T-helper 1 cell treated with Interleukin-12 subunit alpha and Interleukin-12 subunit beta and Interleukin-4 antibody, amounts not matched to agents 30 ng/mL and 1 ng/mL, for 36 hours (primary cell): Measurements from ENCODE around the gene FAM186B. TPM values are rescaled to one million over a fixed set of nuclear protein-coding genes. Genes with fewer than 3 reads are reported as not detected.
"Not testable (repeated sequence)": the region's sequence is repeated elsewhere in the genome, so short reads cannot be mapped to it uniquely, and the experiment has no call there.

ENCODE experiments used
- intact Hi-C: fragments of 100-400 bp; cut with micrococcal nuclease; formaldehyde crosslinking; loops from one replicate; pipeline ENCODE4 v1.15.1; 2024
- total RNA-seq: library from RNA; stranded (reverse); gene quantifications from 2 replicates; pipeline ENCODE4 v1.2.3, GENCODE V29; 2022

The FAM186B gene, protein sequence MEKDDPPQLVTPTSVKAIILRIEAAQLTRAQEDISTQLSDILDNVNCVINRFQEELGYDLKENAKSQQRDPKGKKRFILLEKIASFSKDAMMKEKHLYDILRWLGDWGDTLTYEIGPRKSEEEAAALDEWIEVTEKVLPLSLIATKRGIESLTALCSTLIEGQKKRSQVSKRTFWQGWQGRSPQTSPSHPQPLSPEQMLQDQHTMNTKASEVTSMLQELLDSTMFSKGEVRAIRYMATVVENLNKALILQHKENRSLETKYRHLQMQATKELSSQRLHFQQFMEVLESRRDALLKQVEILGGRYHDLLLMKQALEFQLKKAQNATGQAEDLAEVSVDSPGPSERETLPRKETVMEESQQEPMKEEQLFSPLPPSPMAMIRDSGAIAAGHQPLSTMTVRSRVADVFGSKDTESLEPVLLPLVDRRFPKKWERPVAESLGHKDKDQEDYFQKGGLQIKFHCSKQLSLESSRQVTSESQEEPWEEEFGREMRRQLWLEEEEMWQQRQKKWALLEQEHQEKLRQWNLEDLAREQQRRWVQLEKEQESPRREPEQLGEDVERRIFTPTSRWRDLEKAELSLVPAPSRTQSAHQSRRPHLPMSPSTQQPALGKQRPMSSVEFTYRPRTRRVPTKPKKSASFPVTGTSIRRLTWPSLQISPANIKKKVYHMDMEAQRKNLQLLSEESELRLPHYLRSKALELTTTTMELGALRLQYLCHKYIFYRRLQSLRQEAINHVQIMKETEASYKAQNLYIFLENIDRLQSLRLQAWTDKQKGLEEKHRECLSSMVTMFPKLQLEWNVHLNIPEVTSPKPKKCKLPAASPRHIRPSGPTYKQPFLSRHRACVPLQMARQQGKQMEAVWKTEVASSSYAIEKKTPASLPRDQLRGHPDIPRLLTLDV
- total RNA-seq = 0.29 and 0.54 TPM in 2 replicates

DNA sequence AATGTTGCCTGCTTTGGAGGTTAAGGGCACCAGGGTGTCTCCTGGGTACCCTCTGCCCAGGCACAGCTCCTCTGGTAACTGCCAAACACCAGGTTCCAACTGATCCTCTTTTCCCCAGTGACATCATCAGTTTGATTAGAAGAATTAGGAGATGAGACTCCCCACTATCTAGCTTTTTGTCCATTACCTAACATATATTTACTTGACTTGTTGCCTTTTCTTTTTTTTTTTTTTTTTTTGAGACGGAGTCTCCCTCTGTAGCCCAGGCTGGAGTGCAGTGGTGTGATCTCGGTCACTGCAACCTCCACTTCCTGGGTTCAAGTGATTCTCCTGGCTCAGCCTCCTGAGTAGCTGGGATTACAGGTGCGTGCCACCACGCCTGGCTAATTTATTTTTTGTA, at the start of gene FAM186B:
FAM186B (minus strand) TSS at position 101 of the 400 bp plus-strand sequence. CDS start 162 bp downstream, outside the sequence.
- intact Hi-C loops = not testable (repeated sequence)

DNA sequence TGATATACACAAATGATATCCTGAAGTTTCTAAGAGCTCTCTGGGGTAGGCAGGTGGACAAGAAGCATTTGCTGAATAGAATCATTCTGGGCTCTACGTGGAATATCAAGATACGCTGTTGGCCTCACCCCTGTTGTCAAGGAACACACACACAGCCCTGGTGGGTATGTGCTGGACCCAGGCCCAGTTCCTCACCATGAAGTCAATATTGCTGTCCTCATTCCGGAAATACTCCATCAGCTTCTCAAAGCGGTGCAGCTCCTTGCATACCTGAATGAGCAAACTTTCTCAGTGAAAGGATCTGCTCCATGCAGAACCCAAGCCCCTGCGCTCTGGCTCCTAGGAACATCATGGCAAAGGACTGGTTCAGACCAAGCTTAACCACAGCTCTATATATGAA, 49.3 kb upstream of the FAM186B start:
- intact Hi-C loops = no loop called here

DNA sequence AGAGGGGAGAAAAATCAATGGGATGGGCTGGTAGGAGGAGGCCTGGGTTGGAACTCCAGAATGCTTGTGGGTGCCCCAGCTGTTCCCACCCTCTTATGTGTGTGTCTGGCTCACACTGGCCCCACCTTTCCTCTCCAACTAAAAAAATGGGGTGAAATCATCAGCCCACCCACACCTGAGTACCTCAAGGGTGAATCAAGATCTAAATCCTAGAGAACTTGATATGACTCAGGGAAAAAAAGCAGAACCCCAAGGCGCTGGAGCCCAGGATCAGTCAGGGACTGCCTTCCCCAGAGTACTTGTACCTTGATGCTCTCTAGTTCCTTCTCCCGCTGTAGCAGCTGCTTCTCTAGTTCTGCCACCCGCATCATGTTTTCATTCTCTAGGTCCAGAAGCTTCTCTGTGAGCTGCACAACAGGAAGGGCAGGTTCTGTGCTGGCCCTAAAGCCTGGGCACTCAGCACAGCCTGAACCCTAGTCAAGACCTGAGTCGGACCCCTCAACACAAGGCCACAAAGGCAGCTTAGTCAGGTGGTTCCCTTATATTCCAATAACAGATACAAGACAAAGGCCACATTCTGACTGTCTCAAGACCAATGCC, 47.6 kb upstream of the FAM186B start:
- intact Hi-C loops = no loop called here

- intact Hi-C loops = no loop called here
These were observed 46.4 kb upstream of the FAM186B start for GRCh38 chr12:49651855-49652254.

GRCh38 chr12:49649892-49650291, 44.5 kb upstream of the FAM186B start:
- intact Hi-C loops = no loop called here

- intact Hi-C loops = no loop called here
These were observed 44.0 kb upstream of the FAM186B start for GRCh38 chr12:49649445-49649844.

DNA sequence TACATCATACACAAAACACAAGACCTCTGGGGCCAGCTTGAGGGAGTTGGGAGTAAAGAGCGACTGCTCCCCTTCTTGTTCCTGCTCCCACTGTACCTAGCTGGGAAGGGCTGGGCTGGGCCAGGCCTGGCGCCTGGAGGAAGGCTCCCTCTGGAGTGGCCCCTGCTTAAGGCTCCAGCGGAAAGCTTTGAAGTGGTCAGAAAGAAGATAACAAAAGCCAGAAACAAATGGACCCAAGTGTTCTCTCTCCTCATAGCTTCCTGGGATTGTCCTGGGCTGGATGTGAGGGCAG, 43.2 kb upstream of the FAM186B start:
- intact Hi-C loops = no loop called here

DNA sequence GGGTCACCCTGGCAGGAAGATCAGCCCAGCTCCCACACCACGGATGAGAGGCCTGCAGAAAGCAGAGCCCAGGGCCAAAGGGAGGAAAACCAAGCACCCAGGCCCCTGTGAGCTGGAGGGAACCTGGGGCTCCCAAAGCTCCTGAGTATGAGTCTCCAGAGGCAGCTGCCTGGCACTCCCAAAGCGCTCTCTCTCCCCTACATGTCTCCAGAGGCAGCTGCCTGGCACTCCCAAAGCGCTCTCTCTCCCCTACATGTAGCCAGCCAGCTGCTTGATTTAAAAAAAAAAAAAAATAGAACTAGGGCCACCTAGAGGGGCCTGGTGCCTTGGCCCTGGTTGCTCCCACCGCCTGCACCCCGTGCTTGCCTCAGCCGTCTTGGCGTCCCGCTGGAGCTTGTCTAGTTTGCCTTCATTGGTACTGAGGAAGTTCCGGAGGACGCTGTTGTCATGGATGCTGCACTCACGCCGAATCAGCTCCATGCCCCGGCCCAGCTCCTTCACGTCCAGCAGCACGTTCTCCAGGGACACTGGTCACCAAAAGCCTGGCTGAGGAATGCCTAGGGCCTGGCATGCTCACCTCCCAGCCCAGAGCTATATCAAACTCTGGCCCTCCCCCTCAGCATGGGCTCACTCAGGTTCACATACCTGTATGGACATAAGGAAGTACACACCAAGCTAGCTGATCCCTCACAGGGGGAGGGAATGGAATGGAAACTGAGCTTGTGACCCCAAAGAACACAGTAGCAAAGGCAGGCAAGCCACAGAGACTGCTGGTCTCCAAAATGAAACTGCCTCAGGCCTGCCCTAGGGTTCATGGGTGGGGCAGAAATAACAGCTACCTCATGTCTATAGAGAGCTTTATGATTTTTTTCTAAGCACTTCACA, 42.6 kb upstream of the FAM186B start:
- intact Hi-C loops = no loop called here

GRCh38 chr12:49646871-49647654, 41.6 kb upstream of the FAM186B start:
- intact Hi-C loops = no loop called here

GRCh38 chr12:49646331-49646830, 40.9 kb upstream of the FAM186B start:
- intact Hi-C loops = no loop called here

GRCh38 chr12:49645146-49646039, 40.0 kb upstream of the FAM186B start:
- intact Hi-C loops = loop anchor here (2.0 kb wide), 1 partner anchor 133 kb away; no protein-coding TSS in a partner anchor

DNA sequence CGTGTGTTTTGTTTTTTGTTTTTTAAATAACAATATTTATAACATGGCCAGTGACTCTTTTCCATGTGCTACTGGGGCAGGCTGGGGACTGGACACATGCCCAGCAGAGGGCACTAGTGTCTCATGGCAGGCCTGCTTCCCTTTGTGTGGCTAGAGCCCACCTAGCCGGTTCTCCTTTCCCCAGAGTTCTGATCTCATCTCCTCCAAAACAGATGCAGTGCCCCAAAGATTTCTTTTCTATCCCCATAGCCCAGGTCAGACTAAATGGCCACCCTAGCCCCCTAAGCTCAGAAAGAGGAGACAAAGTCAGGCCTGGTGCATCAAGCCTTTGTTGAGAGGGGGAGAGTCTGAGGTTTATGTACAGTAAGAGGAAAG, 39.2 kb upstream of the FAM186B start:
- intact Hi-C loops = loop anchor here (1.0 to 2.0 kb wide), 7 partner anchors 18 to 195 kb away; partner anchors contain the start of genes FMNL3 and TMBIM6

GRCh38 chr12:49643961-49644619, 38.7 kb upstream of the FAM186B start:
- intact Hi-C loops = loop anchor here (1.0 to 2.0 kb wide), 7 partner anchors 18 to 195 kb away; partner anchors contain the start of genes FMNL3 and TMBIM6

DNA sequence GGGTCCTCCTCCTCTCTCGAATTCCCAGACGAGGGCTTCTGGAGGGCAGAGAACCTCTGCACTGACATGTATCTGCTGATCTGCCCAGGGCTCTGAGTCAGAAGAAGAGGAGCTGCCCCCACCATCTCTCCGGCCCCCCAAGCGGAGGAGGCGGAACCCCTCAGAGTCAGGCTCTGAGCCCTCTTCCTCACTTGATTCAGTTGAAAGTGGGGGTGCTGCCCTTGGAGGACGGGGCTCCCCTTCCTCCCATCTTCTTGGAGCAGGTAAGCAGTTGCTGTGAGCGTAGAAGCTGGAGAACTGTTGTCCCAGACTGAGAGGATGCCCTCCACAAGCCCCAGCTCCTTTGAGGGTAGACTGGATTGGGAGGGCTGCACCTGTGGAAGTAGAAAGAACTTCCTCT, 37.7 kb upstream of the FAM186B start:
- intact Hi-C loops = no loop called here

- intact Hi-C loops = no loop called here
These were observed 36.9 kb upstream of the FAM186B start for GRCh38 chr12:49642370-49642802.

- intact Hi-C loops = no loop called here
These were observed 36.4 kb upstream of the FAM186B start for GRCh38 chr12:49641748-49642369.

DNA sequence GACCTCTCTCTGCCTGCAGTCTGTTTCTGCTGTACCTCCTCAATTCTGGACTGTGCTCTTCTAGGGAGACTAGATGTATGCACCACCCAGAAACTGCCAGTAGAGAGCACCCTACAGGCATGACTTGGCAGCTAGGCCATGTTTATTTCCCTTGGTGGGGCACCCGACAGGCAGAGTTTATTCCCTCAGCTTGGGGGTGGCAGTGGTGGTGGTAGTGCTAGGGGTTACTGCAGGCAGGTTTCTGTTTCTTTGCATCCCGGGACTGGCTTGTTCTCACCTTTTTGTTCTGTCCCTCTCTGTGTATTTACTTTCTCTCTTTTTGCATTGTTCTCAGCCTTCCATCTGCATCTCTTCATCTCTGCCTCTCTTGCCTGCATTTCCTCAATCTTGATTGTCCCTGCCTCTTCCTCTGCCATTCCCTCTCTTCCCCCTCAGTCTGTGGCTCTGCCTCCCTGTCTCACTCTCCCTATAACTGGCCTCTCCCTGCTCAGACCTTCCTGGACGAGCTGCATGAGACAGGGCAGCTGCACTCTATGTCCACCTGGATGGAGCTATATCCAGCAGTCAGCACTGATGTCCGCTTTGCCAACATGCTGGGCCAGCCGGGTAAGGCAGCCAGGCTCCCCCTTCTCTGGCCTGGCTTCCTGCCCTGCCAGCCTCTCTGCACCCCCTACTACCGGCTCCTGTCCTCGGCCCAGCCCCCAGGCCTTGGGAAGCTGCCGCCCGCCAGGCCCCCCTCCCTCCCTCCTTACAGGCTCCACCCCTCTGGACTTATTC, 31.7 kb upstream of the FAM186B start:
- intact Hi-C loops = loop anchor here (1.0 to 2.0 kb wide), 5 partner anchors 11 to 202 kb away; partner anchors contain the start of gene FMNL3
